Astrocyte (in vitro differentiated cells and primary cell): Measurements from ENCODE around the gene IFT52.

Source experiments
- EZH2 ChIP-seq: IDR thresholded peaks from 2 replicates; pipeline ENCODE4 v1.6.1; 2012; ENCODE audit warnings: mild to moderate bottlenecking, low read length, inconsistent platforms; ENCODE audit not compliant: insufficient read depth
- TF ChIP-seq, protein P1 (sequence below): IDR thresholded peaks from 2 replicates; pipeline ENCODE4 v1.5.1; 2011; ENCODE audit warnings: low read depth, mild to moderate bottlenecking, inconsistent platforms, low read length, moderate library complexity; ENCODE audit not compliant: insufficient read depth

DNA sequence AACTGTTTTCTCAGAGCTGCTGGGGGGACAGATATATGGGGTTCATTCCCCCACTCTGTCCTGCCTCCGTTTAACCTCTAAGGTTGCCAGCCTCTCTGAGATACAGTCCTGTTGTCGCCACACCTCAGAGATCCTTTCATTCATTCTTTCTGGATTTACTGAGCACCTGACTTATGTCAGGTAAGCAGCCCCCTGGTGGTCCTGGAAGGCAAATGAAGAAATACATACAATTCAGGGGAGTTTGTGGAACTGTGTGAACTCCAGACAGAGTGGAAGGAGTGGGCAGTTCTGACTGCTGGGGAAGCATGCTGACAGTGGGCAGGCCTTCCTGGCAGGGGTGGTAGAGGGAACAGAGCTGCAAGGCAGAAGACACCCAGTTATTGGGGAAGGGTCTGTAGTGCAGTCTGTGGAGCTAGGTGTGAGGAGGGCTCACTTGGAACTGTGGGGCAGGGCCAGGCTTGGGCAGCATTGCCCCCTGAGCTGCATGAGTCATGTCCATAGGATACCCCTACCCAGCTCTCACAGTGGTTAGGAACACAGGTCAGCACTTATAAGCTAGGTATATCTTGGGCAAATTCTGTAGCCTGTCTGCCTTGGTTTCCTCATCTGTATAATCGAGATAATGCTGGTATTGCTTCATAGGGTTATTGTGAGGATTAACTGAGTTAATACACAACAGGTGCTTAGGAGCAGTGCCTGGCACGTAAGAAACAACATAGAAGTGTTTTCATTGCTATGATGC is 44.7 kb upstream of the IFT52 start:
- TF ChIP-seq, protein P1, sequence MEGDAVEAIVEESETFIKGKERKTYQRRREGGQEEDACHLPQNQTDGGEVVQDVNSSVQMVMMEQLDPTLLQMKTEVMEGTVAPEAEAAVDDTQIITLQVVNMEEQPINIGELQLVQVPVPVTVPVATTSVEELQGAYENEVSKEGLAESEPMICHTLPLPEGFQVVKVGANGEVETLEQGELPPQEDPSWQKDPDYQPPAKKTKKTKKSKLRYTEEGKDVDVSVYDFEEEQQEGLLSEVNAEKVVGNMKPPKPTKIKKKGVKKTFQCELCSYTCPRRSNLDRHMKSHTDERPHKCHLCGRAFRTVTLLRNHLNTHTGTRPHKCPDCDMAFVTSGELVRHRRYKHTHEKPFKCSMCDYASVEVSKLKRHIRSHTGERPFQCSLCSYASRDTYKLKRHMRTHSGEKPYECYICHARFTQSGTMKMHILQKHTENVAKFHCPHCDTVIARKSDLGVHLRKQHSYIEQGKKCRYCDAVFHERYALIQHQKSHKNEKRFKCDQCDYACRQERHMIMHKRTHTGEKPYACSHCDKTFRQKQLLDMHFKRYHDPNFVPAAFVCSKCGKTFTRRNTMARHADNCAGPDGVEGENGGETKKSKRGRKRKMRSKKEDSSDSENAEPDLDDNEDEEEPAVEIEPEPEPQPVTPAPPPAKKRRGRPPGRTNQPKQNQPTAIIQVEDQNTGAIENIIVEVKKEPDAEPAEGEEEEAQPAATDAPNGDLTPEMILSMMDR = no peak
- TF ChIP-seq EZH2 = no peak
